GM12878 (cell line): ENCODE data around the gene ZCRB1. TPM values are rescaled to one million over a fixed set of nuclear protein-coding genes. Genes with fewer than 3 reads are reported as not detected.

Source experiments
- BHLHE40 ChIP-seq, 2 experiments: fragments of 450-650 bp in 1 of 2; IDR thresholded peaks; 2 replicates each; pipeline ENCODE4 v1.6.1; 2011 to 2017; ENCODE audit warnings: low read depth in 2 of 2, borderline replicate concordance in 1 of 2, improper control_type of control experiment in 1 of 2, low read length in 1 of 2, mild to moderate bottlenecking in 1 of 2
- ETV6 ChIP-seq, 2 experiments: fragments of 450-650 bp in 1 of 2; IDR thresholded peaks in 1 of 2; conservative IDR thresholded peaks in 1 of 2; 2 replicates each; pipeline ENCODE4 v1.6.1; 2014; ENCODE audit warnings: antibody characterized with exemption in 1 of 2, borderline replicate concordance in 1 of 2, low read depth in 1 of 2, mild to moderate bottlenecking in 1 of 2, moderate library complexity in 1 of 2
- NBN ChIP-seq: fragments of 450-650 bp; IDR thresholded peaks from 2 replicates; pipeline ENCODE4 v1.6.1; 2016
- TBL1XR1 ChIP-seq: IDR thresholded peaks from 2 replicates; pipeline ENCODE4 v1.6.1; 2012; ENCODE audit warnings: low read depth, low read length, improper control_type of control experiment
- polyA plus RNA-seq, 11 experiments: library from polyadenylated mRNA; depleted of rRNA in 4 of 11; unstranded in 6 of 11; stranded (reverse) in 5 of 11; fragments of >200 nt; fragmentation: Nextera tagmentation in 4 of 11; fragmentation: Illumina TruSeq in 1 of 11; extraction: Ambion mirVana in 4 of 11; extraction: Trizol in 1 of 11; gene quantifications; 1 replicate in 1 of 11; 2 replicates in 10 of 11; pipeline versions ENCODE4 v1.2.1 to v1.2.3, GENCODE V29; 2011 to 2016; ENCODE audit warnings: inconsistent platforms in 2 of 11, missing spikeins in 2 of 11, low read depth in 1 of 11
- total RNA-seq, 4 experiments: library from RNA; depleted of rRNA in 3 of 4; stranded (reverse); fragments of >200 nt in 3 of 4; fragmentation: Illumina TruSeq in 1 of 4; extraction: Trizol in 1 of 4; gene quantifications; 2 replicates each; pipeline versions ENCODE4 v1.2.1 to v1.2.3, GENCODE V29; 2013 to 2021
- TF ChIP-seq, protein P1 (sequence below): fragments of 450-650 bp; IDR thresholded peaks from 2 replicates; pipeline ENCODE4 v1.6.1; 2017; ENCODE audit warnings: low read depth, mild to moderate bottlenecking, moderate library complexity
- TF ChIP-seq, protein P2 (sequence below), 3 experiments: IDR thresholded peaks in 2 of 3; conservative IDR thresholded peaks in 1 of 3; 2 replicates each; pipeline ENCODE4 v1.5.1; 2011; ENCODE audit warnings: low read depth in 3 of 3, low read length in 3 of 3, mild to moderate bottlenecking in 3 of 3, control low read depth in 2 of 3, moderate library complexity in 2 of 3, inconsistent platforms in 1 of 3, mixed read lengths in 1 of 3; ENCODE audit not compliant: control insufficient read depth in 2 of 3, insufficient read depth in 1 of 3; ENCODE audit errors: extremely low read depth in 1 of 3

Gene ZCRB1
- total and polyA plus RNA-seq, 10 of the 15 experiments (the other 5 are each of a cell fraction or from before 2014, with no cell fraction given), result 43.3 to 178 (median 88.6) TPM

DNA sequence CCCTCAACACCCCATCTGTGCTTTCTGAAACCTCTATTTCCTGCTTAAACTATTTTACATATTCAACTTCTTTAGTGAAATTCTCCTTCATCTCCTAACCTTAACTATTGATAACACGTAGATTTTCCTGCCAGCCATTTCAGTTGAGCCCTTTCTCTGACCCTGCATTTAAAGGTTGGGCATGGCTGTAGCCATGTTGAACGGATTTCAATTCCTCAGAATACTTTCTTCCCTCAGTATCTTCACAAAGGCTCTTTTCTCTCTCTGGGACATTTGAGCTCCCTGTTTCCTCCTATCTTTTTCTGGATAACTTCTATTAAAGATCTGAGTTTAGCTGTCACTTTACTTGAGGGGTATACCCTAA is 1.3 kb upstream of the ZCRB1 start (continued):
- TF ChIP-seq, protein P1, sequence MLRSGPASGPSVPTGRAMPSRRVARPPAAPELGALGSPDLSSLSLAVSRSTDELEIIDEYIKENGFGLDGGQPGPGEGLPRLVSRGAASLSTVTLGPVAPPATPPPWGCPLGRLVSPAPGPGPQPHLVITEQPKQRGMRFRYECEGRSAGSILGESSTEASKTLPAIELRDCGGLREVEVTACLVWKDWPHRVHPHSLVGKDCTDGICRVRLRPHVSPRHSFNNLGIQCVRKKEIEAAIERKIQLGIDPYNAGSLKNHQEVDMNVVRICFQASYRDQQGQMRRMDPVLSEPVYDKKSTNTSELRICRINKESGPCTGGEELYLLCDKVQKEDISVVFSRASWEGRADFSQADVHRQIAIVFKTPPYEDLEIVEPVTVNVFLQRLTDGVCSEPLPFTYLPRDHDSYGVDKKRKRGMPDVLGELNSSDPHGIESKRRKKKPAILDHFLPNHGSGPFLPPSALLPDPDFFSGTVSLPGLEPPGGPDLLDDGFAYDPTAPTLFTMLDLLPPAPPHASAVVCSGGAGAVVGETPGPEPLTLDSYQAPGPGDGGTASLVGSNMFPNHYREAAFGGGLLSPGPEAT, result no peak
- TF ChIP-seq, protein P2, sequence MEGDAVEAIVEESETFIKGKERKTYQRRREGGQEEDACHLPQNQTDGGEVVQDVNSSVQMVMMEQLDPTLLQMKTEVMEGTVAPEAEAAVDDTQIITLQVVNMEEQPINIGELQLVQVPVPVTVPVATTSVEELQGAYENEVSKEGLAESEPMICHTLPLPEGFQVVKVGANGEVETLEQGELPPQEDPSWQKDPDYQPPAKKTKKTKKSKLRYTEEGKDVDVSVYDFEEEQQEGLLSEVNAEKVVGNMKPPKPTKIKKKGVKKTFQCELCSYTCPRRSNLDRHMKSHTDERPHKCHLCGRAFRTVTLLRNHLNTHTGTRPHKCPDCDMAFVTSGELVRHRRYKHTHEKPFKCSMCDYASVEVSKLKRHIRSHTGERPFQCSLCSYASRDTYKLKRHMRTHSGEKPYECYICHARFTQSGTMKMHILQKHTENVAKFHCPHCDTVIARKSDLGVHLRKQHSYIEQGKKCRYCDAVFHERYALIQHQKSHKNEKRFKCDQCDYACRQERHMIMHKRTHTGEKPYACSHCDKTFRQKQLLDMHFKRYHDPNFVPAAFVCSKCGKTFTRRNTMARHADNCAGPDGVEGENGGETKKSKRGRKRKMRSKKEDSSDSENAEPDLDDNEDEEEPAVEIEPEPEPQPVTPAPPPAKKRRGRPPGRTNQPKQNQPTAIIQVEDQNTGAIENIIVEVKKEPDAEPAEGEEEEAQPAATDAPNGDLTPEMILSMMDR (IDR thresholded peaks at IDR 0.05 in 2 of 3, conservative IDR thresholded peaks at IDR 0.05 in 1 of 3; ENCODE audit: control insufficient read depth in 2 of 3, extremely low read depth in 1 of 3, insufficient read depth in 1 of 3, low read depth in 3 of 3, low read length in 3 of 3), result no peak
- TF ChIP-seq ETV6 (conservative IDR thresholded peaks at IDR 0.05 in 1 of 2, IDR thresholded peaks at IDR 0.05 in 1 of 2; ENCODE audit: borderline replicate concordance in 1 of 2, low read depth in 1 of 2) (no peak), NBN (no peak), TBL1XR1 (no peak), BHLHE40 (IDR thresholded peaks at IDR 0.05; ENCODE audit: borderline replicate concordance in 1 of 2, low read depth in 2 of 2, low read length in 1 of 2) (no peak)
